HepG2 (cell line): ENCODE data around the gene RABGGTA. TPM values are rescaled to one million over a fixed set of nuclear protein-coding genes. Genes with fewer than 3 reads are reported as not detected.

Experiments used
- ATAC-seq: fragments of 200-7000 bp; cut with Tn5 transposase; 3 replicates; pipeline ENCODE4 v1.9.1; 2020; ENCODE audit warnings: mild to moderate bottlenecking, moderate library complexity
- BruUV-seq: library from RNA; stranded (reverse); fragments of 400-500 nt; replicated peaks from 2 replicates; lab custom pipeline; 2021; lab: Mats Ljungman, UMichigan
- CTCF ChIA-PET: fragments of 300-600 bp; formaldehyde crosslinking; extraction: SDS; loops from one replicate; lab custom pipeline; 2021; ENCODE audit warnings: low total read pairs, inconsistent platforms, low intra/inter-chr PET ratio; lab: Yijun Ruan, JAX
- POLR2A ChIA-PET: fragments of 350-600 bp; sonication (Branson Sonifier 250); formaldehyde crosslinking; loops from one replicate; lab custom pipeline; 2020; ENCODE audit warnings: antibody characterized with exemption, inconsistent platforms; lab: Yijun Ruan, JAX
- DNase-seq: peaks from one replicate; pipeline ENCODE4 v3.0.0-alpha.2; 2015; ENCODE audit warnings: low spot score
- FAIRE-seq: peaks from 3 replicates; lab custom pipeline; 2011; peaks lifted over from hg19 to GRCh38; lab: Jason Lieb, UNC
- H2AFZ ChIP-seq: one replicate; pipeline ENCODE4 v1.6.1; 2011; ENCODE audit warnings: low read length, inconsistent platforms
- H3K27ac ChIP-seq: fragments of 300-600 bp; 3 replicates; pipeline ENCODE4 v1.8.0; 2011; ENCODE audit warnings: mixed run types, mild to moderate bottlenecking, mixed read lengths, low read length, inconsistent platforms; ENCODE audit not compliant: insufficient read depth; ENCODE audit errors: extremely low read length
- H3K27me3 ChIP-seq, 2 experiments: fragments of 200-600 bp in 1 of 2; 2 replicates in 1 of 2; 3 replicates in 1 of 2; pipeline versions ENCODE4 v1.6.0 to v1.8.0; 2011; ENCODE audit warnings: low read length in 2 of 2, mild to moderate bottlenecking in 2 of 2, moderate library complexity in 2 of 2, inconsistent platforms in 1 of 2; ENCODE audit not compliant: insufficient read depth in 2 of 2, control insufficient read depth in 1 of 2
- H3K36me3 ChIP-seq, 2 experiments: fragments of 200-600 bp in 1 of 2; replicated peaks in 1 of 2; 2 replicates in 1 of 2; 3 replicates in 1 of 2; pipeline versions ENCODE4 v1.5.1 to v1.8.0; 2011; ENCODE audit warnings: low read length in 2 of 2, inconsistent platforms in 1 of 2; ENCODE audit not compliant: insufficient read depth in 2 of 2, control insufficient read depth in 1 of 2
- H3K4me1 ChIP-seq: 2 replicates; pipeline ENCODE4 v1.5.1; 2012; ENCODE audit warnings: low read length, inconsistent platforms; ENCODE audit not compliant: insufficient read depth
- H3K4me2 ChIP-seq: 2 replicates; pipeline ENCODE4 v1.6.0; 2011; ENCODE audit warnings: low read depth, low read length, inconsistent platforms
- H3K4me3 ChIP-seq, 3 experiments: fragments of 200-600 bp in 1 of 3; sonication (generic), shearing (Covaris generic) in 1 of 3; replicated peaks in 1 of 3; 2 replicates each; pipeline ENCODE4 v1.5.1; 2011 to 2016; ENCODE audit warnings: low read length in 3 of 3, inconsistent platforms in 2 of 3, low read depth in 2 of 3, mild to moderate bottlenecking in 2 of 3, control low read depth in 1 of 3, mixed read lengths in 1 of 3; ENCODE audit not compliant: insufficient read depth in 1 of 3
- H3K79me2 ChIP-seq: one replicate; pipeline ENCODE4 v1.6.1; 2011; ENCODE audit warnings: low read length, inconsistent platforms; ENCODE audit not compliant: insufficient read depth
- H3K9ac ChIP-seq: 2 replicates; pipeline ENCODE4 v1.6.0; 2011; ENCODE audit warnings: mild to moderate bottlenecking, low read depth, low read length, inconsistent platforms; ENCODE audit not compliant: insufficient read depth
- H3K9me3 ChIP-seq: 2 replicates; pipeline ENCODE4 v1.5.1; 2012; ENCODE audit warnings: mild to moderate bottlenecking, low read length
- H4K20me1 ChIP-seq: 2 replicates; pipeline ENCODE4 v1.6.0; 2011; ENCODE audit warnings: inconsistent platforms, mild to moderate bottlenecking, low read length, moderate library complexity; ENCODE audit not compliant: insufficient read depth
- ATF4 ChIP-seq, 2 experiments: fragments of 450-650 bp in 1 of 2; sonication (generic) in 1 of 2; formaldehyde crosslinking; IDR thresholded peaks; 2 replicates each; pipeline versions ENCODE4 v1.5.0 to v1.8.0; 2020 to 2022; ENCODE audit warnings: mild to moderate bottlenecking in 1 of 2, missing genetic modification reagents in 1 of 2
- HDAC6 ChIP-seq: fragments of 200-600 bp; sonication (generic); IDR thresholded peaks from 2 replicates; pipeline ENCODE4 v1.7.0; 2017; ENCODE audit warnings: mild to moderate bottlenecking, antibody characterized with exemption, low read length, low read depth
- JARID2 ChIP-seq: sonication (generic); formaldehyde crosslinking; IDR thresholded peaks from 2 replicates; pipeline ENCODE4 v1.8.1; 2023; ENCODE audit warnings: missing genetic modification reagents, inconsistent platforms; ENCODE audit not compliant: insufficient replicate concordance
- MEIS2 ChIP-seq: sonication (generic); formaldehyde crosslinking; IDR thresholded peaks from 2 replicates; pipeline ENCODE4 v1.9.0; 2021; ENCODE audit warnings: mild to moderate bottlenecking, missing genetic modification reagents
- MXI1 ChIP-seq: IDR thresholded peaks from 3 replicates; pipeline ENCODE4 v1.6.1; 2012; ENCODE audit warnings: low read depth, low read length, inconsistent platforms, borderline replicate concordance
- NR2F2 ChIP-seq: IDR thresholded peaks from 2 replicates; pipeline ENCODE4 v1.6.1; 2012; ENCODE audit warnings: low read depth, inconsistent platforms, borderline replicate concordance
- NR2F6 ChIP-seq, 2 experiments: IDR thresholded peaks; 2 replicates each; pipeline ENCODE4 v1.6.1; 2016; ENCODE audit warnings: antibody characterized with exemption in 1 of 2, mild to moderate bottlenecking in 1 of 2
- PBX2 ChIP-seq: IDR thresholded peaks from 2 replicates; pipeline ENCODE4 v1.6.1; 2016; ENCODE audit warnings: control low read depth
- PBX3 ChIP-seq: sonication (generic); formaldehyde crosslinking; IDR thresholded peaks from 2 replicates; pipeline ENCODE4 v1.8.1; 2023; ENCODE audit warnings: missing genetic modification reagents, inconsistent platforms, borderline replicate concordance
- PRDM10 ChIP-seq: sonication (generic); formaldehyde crosslinking; IDR thresholded peaks from 2 replicates; pipeline ENCODE4 v1.4.0; 2020; ENCODE audit warnings: low read depth, missing genetic modification reagents
- THAP11 ChIP-seq: IDR thresholded peaks from 2 replicates; pipeline ENCODE4 v1.6.1; 2016; ENCODE audit warnings: missing biosample characterization, missing genetic modification reagents
- ZBTB26 ChIP-seq: IDR thresholded peaks from 2 replicates; pipeline ENCODE4 v1.6.1; 2016; ENCODE audit warnings: missing compliant biosample characterization, missing genetic modification reagents, borderline replicate concordance
- ZNF296 ChIP-seq: sonication (generic); formaldehyde crosslinking; conservative IDR thresholded peaks from 2 replicates; pipeline ENCODE4 v1.5.0; 2020; ENCODE audit warnings: mild to moderate bottlenecking, missing genetic modification reagents
- WGBS: methylation state at CpG from one replicate; pipeline ENCODE4 v1.1.6; 2017; ENCODE audit warnings: low lambda C conversion rate; 5-methylcytosine and 5-hydroxymethylcytosine counted together
- in situ Hi-C: cut with HindIII; loops from 2 replicates; pipeline ENCODE4 v1.10.0; 2017; ENCODE audit warnings: low pct_unique_long_range_greater_than_20kb; ENCODE audit not compliant: extremely low pct_ligation_motif_present
- intact Hi-C: fragments of 100-400 bp; cut with micrococcal nuclease; formaldehyde crosslinking; loops from one replicate; pipeline ENCODE4 v1.10.0; 2022; ENCODE audit not compliant: unreplicated experiment
- polyA plus RNA-seq, 8 experiments: library from polyadenylated mRNA; depleted of rRNA in 3 of 8; stranded (reverse) in 7 of 8; unstranded in 1 of 8; fragments of >200 nt; fragmentation: Illumina TruSeq in 4 of 8; extraction: Trizol in 4 of 8; gene quantifications; 2 replicates each; pipeline versions ENCODE4 v1.2.1 to v1.2.3, GENCODE V29; 2011 to 2016; ENCODE audit warnings: low read depth in 4 of 8, missing spikeins in 1 of 8, mixed read lengths in 1 of 8; ENCODE audit not compliant: insufficient read depth in 1 of 8
- total RNA-seq, 5 experiments: library from RNA; depleted of rRNA; stranded (reverse); fragments of >200 nt; fragmentation: Illumina TruSeq; extraction: Trizol; gene quantifications; 2 replicates each; pipeline ENCODE4 v1.2.3, GENCODE V29; 2016; ENCODE audit warnings: low read depth in 1 of 5

Gene RABGGTA
- total and polyA plus RNA-seq, 2 of the 13 experiments (the other 11 are each of a cell fraction or from before 2014, with no cell fraction given) = 57.9 to 90.8 TPM

GRCh38 chr14:24298892-24299254 is 27.5 kb upstream of the RABGGTA start:
- no TSS peak for BruUV-seq
- no peak for TF ChIP-seq NR2F2
- peak; percentile 9 for TF ChIP-seq JARID2 (CRISPR knock-in tag)
- no peak for TF ChIP-seq ATF4 (CRISPR knock-in tag; IDR thresholded peaks at IDR 0.05)
- no peak for TF ChIP-seq PBX3 (CRISPR knock-in tag)
- 0 out of 2 replicates have a peak, but pooled peaks have one; percentile 14 for TF ChIP-seq HDAC6
- TF ChIP-seq PBX2 = no peak
- TF ChIP-seq PRDM10 (CRISPR knock-in tag) = no peak
- TF ChIP-seq ZNF296 (CRISPR knock-in tag) = no peak
- no peak for TF ChIP-seq ZBTB26
- peak; percentile 42; the same call in 1 of the 3 replicates for TF ChIP-seq MXI1
- no peak for TF ChIP-seq MEIS2 (CRISPR knock-in tag)
- no peak for TF ChIP-seq NR2F6 (IDR thresholded peaks at IDR 0.05)
- TF ChIP-seq NR2F6 (CRISPR knock-in tag; IDR thresholded peaks at IDR 0.05) = 0 out of 2 replicates have a peak, but pooled peaks have one; percentile 15
- no peak for TF ChIP-seq THAP11 (CRISPR knock-in tag)

More at GRCh38 chr14:24298892-24299254, 27.5 kb upstream of the RABGGTA start:
- Histone ChIP-seq H3K27ac (peak overlapping the region; percentile 83), H4K20me1 (0 out of 2 replicates have a peak, but pooled peaks cover 4% of the 10 kb centered on the region), H3K36me3 (peaks cover 37 to 54% of the 10 kb centered on the region in 2 experiments), H3K79me2 (peaks cover 39% of the 10 kb centered on the region), H2AFZ (no peak overlapping the region), H3K4me3 (peak overlapping the region; percentile 79 to 98 (median 89)), H3K9me3 (no peaks in the 10 kb centered on the region), H3K4me2 (peak overlapping the region; percentile 99), H3K4me1 (peaks cover 45% of the 10 kb centered on the region), H3K9ac (peak overlapping the region; percentile 92), H3K27me3 (no peaks in the 10 kb centered on the region; a peak in 1 of 5 replicates)
- CTCF ChIA-PET = interaction anchor here (1.4 to 5.7 kb wide), 7 partner anchors 10 to 85 kb away, joined by 4 to 217 read pairs (median 10); partner anchors contain the start of genes CHMP4A, CIDEB, LTB4R2 and MDP1
- in situ Hi-C loops = loop anchor here (5.0 kb wide), 1 partner anchor 57 kb away; the partner anchor contains the start of gene TINF2
- FAIRE-seq (no peak), ATAC-seq (peak; percentile 70), DNase-seq (peak; percentile 82)
- POLR2A ChIA-PET = interaction anchor here (0.8 to 24.7 kb wide), 25 partner anchors 9 to 542 kb away, joined by 3 to 850 read pairs (median 11); partner anchors contain the start of genes CBLN3, CHMP4A, CIDEB and DCAF11
- WGBS = 13% methylated on average over 7 of the region's 7 CpGs
- intact Hi-C loops = loop anchor here (1.0 to 10.0 kb wide), 3 partner anchors 8 to 994 kb away; partner anchors contain the start of genes BCL2L2, CIDEB, EMC9 and PPP1R3E
